ENCODE results near the gene PDK2.

Gene PDK2

DNA sequence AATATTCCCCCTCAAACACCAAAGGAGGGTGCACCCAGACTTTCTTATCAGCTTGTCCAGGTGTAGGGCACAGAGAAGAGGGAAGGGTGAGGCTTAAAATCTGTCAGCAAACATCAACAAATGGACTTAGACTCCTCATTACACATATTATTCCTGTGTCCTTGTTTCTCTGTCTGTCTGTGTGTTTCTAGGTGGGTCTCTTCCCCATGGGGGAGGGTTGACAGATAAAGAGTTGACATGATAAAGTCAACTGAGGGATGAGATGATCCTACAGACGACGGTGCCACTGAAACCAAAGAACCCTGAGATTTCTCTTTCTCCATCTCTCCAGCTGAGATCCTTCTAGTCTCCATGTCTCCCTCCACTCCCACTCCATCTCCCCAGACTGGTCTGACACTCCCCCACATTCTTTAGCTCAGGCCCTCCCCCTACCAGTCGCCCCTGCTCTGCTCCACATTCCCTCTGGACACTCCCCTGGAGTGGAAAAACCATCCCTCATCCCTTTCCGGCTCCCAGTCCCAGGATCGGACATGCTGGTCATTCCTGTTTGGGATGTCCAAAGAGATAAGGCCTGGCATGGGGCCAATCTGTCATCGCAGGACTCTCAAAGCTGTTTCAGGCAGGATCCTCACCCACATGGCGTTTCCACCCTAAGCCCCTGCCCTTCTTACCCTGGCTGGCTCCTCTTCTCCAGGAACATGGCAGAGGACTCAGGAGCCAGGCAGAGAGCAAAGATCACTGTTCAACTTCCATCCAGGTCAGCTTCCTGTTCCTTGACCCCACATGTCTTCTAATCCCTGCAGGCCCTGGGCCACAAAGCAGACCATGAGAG, 42.1 kb upstream of the PDK2 start:
- no peak overlapping the region for H3K4me3 ChIP-seq (ENCODE audit: low read depth, low read length)

DNA sequence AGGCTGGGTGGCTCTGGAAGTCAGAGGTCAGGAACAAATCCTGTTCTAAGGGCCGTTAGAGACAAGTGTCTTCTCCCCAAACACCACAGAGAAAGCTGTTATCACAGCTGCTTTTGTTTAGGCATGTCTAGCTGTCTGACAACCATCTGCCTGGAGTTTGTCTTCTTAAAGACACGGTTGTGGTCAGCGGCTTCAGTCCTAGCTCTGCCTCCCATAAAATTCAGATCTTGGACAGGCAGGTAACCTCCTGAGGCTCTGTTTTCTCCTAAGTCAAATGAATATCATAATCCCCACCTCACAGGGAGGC, 41.5 kb upstream of the PDK2 start:
- no peak overlapping the region for H3K4me3 ChIP-seq (ENCODE audit: low read depth, low read length)
- TF ChIP-seq, protein P1, sequence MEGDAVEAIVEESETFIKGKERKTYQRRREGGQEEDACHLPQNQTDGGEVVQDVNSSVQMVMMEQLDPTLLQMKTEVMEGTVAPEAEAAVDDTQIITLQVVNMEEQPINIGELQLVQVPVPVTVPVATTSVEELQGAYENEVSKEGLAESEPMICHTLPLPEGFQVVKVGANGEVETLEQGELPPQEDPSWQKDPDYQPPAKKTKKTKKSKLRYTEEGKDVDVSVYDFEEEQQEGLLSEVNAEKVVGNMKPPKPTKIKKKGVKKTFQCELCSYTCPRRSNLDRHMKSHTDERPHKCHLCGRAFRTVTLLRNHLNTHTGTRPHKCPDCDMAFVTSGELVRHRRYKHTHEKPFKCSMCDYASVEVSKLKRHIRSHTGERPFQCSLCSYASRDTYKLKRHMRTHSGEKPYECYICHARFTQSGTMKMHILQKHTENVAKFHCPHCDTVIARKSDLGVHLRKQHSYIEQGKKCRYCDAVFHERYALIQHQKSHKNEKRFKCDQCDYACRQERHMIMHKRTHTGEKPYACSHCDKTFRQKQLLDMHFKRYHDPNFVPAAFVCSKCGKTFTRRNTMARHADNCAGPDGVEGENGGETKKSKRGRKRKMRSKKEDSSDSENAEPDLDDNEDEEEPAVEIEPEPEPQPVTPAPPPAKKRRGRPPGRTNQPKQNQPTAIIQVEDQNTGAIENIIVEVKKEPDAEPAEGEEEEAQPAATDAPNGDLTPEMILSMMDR (IDR thresholded peaks at IDR 0.05; ENCODE audit: low read depth, low read length, missing control alignments): no peak
- no peak for DNase-seq (ENCODE audit: low read depth)

More for the DNA sequence above, 42.1 kb upstream of the PDK2 start:
- no peak for DNase-seq (ENCODE audit: low read depth)
- TF ChIP-seq, protein P1 (IDR thresholded peaks at IDR 0.05; ENCODE audit: low read depth, low read length, missing control alignments): no peak

DNA sequence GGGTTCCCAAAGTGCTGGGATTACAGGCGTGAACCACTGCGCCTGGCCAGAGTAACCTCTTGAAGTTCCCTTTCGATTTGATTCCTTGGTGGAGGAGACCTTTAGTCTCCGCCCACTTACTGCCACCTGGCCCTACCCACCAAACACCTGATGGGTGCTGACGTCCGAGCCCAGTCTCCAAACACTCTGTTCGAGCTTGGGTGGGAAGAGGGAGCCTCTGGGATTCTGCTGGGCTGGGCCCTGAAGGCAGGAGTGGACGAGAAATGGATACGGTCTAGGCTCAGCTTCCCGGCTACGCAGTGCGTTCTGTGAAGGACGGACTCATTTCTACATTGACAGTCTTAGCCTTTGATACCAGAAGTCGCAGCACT, 40.1 kb upstream of the PDK2 start:
- TF ChIP-seq, protein P1 (IDR thresholded peaks at IDR 0.05; ENCODE audit: low read depth, low read length, missing control alignments): no peak
- peak overlapping the region; percentile 76 for H3K4me3 ChIP-seq (ENCODE audit: low read depth, low read length)
- DNase-seq (ENCODE audit: low read depth): no peak

DNA sequence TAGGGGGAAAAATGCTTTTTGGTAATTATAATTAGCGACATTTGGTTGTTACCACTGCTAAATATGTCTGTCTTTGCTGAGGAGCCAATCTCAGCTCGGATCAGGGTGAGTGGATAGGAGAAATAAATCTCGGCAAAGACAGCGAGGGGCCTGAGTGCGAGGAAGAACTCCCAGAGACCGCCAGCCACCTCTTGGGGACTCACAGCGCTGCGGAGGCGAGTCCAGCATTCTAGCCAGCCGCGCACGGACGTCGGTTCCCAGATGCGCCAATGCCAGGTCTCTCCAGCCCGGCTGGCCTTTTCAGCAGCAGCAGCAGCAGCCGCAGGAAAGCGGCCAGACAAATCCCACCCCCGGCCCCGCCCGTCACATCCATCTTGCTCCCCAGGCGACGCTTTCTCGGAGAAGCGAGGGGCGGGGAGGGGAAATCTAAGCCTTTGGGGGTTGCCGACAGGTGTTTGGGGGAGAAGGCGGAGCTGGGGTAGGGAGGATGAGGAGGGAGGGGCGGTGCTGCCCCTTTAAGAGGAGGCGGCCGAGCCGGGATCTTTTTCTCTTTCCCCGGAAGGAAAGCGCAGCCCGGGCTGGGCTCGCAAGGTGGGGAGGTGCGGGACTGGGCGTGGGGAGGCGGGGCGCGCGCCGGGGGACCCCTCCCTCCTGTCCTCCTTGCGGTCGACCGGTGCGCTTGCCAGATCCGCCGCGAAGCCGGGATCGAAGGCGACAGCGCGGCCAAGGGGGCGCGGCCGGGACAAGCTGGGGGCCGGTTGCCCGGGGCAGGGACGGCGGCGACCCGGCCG, 39.5 kb upstream of the PDK2 start, which contains the start of gene ITGA3:
ITGA3 (plus strand) TSS at position 685 of the 791 bp plus-strand sequence. CDS start 330 bp downstream, outside the sequence.
- peak within 1 kb of the TSS; percentile 76 for H3K4me3 ChIP-seq (ENCODE audit: low read depth, low read length)
- no peak for DNase-seq (ENCODE audit: low read depth)
- TF ChIP-seq, protein P1 (IDR thresholded peaks at IDR 0.05; ENCODE audit: low read depth, low read length, missing control alignments): no peak

DNA sequence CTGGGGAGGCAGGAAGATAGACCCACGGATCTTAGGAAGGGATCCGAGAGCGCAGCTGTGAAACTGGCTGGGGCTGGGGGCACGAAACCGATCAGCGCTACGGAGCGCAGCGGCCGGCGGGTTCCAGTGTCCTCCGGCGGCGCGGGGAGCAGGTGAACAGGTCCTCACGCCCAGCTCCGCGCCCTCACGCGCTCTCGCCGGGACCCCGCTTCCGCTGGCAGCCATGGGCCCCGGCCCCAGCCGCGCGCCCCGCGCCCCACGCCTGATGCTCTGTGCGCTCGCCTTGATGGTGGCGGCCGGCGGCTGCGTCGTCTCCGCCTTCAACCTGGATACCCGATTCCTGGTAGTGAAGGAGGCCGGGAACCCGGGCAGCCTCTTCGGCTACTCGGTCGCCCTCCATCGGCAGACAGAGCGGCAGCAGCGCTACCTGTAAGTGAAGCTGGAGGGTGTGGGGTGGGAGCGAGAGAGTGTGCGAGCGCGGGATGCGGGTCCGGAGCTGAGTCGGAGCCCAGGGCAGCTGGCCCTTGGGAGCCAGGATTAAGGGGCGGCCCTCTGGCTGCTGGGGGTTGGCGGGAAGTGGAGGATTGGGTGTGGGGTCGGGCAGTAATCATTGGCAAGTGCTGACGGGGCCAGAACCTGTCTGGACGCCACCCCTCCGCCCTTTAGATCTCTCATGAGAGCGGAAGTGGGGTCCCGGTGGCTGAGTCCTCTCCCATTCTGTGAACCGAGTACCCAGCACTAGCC, 38.8 kb upstream of the PDK2 start:
- no peak for DNase-seq (ENCODE audit: low read depth)
- peak overlapping the region; percentile 76 for H3K4me3 ChIP-seq (ENCODE audit: low read depth, low read length)
- TF ChIP-seq, protein P1 (IDR thresholded peaks at IDR 0.05; ENCODE audit: low read depth, low read length, missing control alignments): peak; percentile 48

DNA sequence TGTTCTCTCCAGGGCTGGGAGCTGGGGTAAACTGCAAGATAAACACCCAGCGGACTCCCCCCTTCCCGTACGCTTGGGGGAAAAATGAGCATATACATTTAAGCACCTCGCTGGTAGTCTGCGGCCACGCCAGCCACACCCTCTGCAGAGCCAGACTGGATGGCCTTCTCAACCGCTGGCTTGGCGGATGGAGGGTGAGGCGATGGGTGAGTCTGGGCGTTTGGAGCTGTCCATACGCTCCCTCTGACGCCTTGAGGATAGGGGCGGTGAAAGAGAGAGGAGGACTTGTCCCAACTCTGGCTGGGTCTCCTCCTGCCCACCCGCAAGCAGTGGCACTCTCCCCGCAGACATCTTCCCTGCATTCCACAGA, 38.2 kb upstream of the PDK2 start:
- peak overlapping the region; percentile 76 for H3K4me3 ChIP-seq (ENCODE audit: low read depth, low read length)
- DNase-seq (ENCODE audit: low read depth): no peak
- TF ChIP-seq, protein P1 (IDR thresholded peaks at IDR 0.05; ENCODE audit: low read depth, low read length, missing control alignments): no peak

Data from GM12864 (cell line).